ENCODE measurements around the gene MPZL3. TPM values are rescaled to one million over a fixed set of nuclear protein-coding genes. Genes with fewer than 3 reads are reported as not detected.

Gene MPZL3
- total RNA-seq, 1 experiment from 2014 or later, result 16.8 TPM

- Histone ChIP-seq H3K36me3 (ENCODE audit: low read depth) (no peaks in the 10 kb centered on the region), H2AFZ (no peak overlapping the region), H3K9me3 (ENCODE audit: insufficient read depth, low read depth) (no peaks in the 10 kb centered on the region), H3K79me2 (ENCODE audit: low read depth) (no peaks in the 10 kb centered on the region), H3K4me3 (no peak overlapping the region), H3K27me3 (ENCODE audit: insufficient read depth, low read depth) (no peaks in the 10 kb centered on the region), H3F3A (ENCODE audit: insufficient read depth, low read depth) (peaks cover 24% of the 10 kb centered on the region; the same call in 1 of the 2 replicates), H3K4me2 (no peak overlapping the region), H3K27ac (no peak overlapping the region), H3K4me1 (replicated peaks; ENCODE audit: insufficient read depth) (peaks cover 31% of the 10 kb centered on the region), H3K9me2 (ENCODE audit: insufficient read depth) (no peaks in the 10 kb centered on the region), H4K20me1 (ENCODE audit: insufficient read depth) (no peaks in the 10 kb centered on the region)
- DNase-seq, result no peak
- CTCF ChIA-PET, result interaction anchor here (0.7 kb wide), 1 partner anchor 93 kb away, joined by 4 read pairs; no protein-coding TSS in a partner anchor
- intact Hi-C loops (cut with micrococcal nuclease; ENCODE audit: unreplicated experiment), result loop anchor here (1.0 kb wide), 4 partner anchors 27 to 275 kb away; partner anchors contain the start of gene MPZL2
- BruUV-seq (replicated peaks), result no TSS peak
- POLR2A ChIA-PET (ENCODE audit: unreplicated experiment), result interaction anchor here (0.6 kb wide), 1 partner anchor 28 kb away, joined by 5 read pairs; no protein-coding TSS in a partner anchor
- TF ChIP-seq, protein P1, sequence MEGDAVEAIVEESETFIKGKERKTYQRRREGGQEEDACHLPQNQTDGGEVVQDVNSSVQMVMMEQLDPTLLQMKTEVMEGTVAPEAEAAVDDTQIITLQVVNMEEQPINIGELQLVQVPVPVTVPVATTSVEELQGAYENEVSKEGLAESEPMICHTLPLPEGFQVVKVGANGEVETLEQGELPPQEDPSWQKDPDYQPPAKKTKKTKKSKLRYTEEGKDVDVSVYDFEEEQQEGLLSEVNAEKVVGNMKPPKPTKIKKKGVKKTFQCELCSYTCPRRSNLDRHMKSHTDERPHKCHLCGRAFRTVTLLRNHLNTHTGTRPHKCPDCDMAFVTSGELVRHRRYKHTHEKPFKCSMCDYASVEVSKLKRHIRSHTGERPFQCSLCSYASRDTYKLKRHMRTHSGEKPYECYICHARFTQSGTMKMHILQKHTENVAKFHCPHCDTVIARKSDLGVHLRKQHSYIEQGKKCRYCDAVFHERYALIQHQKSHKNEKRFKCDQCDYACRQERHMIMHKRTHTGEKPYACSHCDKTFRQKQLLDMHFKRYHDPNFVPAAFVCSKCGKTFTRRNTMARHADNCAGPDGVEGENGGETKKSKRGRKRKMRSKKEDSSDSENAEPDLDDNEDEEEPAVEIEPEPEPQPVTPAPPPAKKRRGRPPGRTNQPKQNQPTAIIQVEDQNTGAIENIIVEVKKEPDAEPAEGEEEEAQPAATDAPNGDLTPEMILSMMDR (conservative IDR thresholded peaks at IDR 0.05), result no peak
- no peak for TF ChIP-seq EZH2 (IDR thresholded peaks at IDR 0.05; ENCODE audit: low read depth)
Measured at GRCh38 chr11:118291477-118292135, 39.4 kb upstream of the MPZL3 start.

- H3K79me2 ChIP-seq (ENCODE audit: low read depth), result no peaks in the 10 kb centered on the region
- no peak overlapping the region for H3K4me2 ChIP-seq
- no TSS peak for BruUV-seq (replicated peaks)
- H3K4me1 ChIP-seq (replicated peaks; ENCODE audit: insufficient read depth), result peaks cover 33% of the 10 kb centered on the region
- H2AFZ ChIP-seq, result no peak overlapping the region
- peaks cover 26% of the 10 kb centered on the region; the same call in 1 of the 2 replicates for H3F3A ChIP-seq (ENCODE audit: insufficient read depth, low read depth)
- H4K20me1 ChIP-seq (ENCODE audit: insufficient read depth), result no peaks in the 10 kb centered on the region
- H3K27ac ChIP-seq, result no peak overlapping the region
- H3K27me3 ChIP-seq (ENCODE audit: insufficient read depth, low read depth), result no peaks in the 10 kb centered on the region
- intact Hi-C loops (cut with micrococcal nuclease; ENCODE audit: unreplicated experiment), result loop anchor here (1.0 kb wide), 4 partner anchors 27 to 275 kb away; partner anchors contain the start of gene MPZL2
- CTCF ChIA-PET, result interaction anchor here (0.7 kb wide), 1 partner anchor 93 kb away, joined by 4 read pairs; no protein-coding TSS in a partner anchor
- DNase-seq, result peak; percentile 43 to 65
- TF ChIP-seq, protein P1 (conservative IDR thresholded peaks at IDR 0.05), result peak; percentile 68
- no peak for TF ChIP-seq EZH2 (IDR thresholded peaks at IDR 0.05; ENCODE audit: low read depth)
- no peak overlapping the region for H3K4me3 ChIP-seq
- H3K36me3 ChIP-seq (ENCODE audit: low read depth), result no peaks in the 10 kb centered on the region
- H3K9me3 ChIP-seq (ENCODE audit: insufficient read depth, low read depth), result no peaks in the 10 kb centered on the region
- POLR2A ChIA-PET (ENCODE audit: unreplicated experiment), result interaction anchor here (0.6 kb wide), 1 partner anchor 27 kb away, joined by 5 read pairs; no protein-coding TSS in a partner anchor
- H3K9me2 ChIP-seq (ENCODE audit: insufficient read depth), result no peaks in the 10 kb centered on the region
Measured at GRCh38 chr11:118290923-118291322, 38.8 kb upstream of the MPZL3 start.

DNA sequence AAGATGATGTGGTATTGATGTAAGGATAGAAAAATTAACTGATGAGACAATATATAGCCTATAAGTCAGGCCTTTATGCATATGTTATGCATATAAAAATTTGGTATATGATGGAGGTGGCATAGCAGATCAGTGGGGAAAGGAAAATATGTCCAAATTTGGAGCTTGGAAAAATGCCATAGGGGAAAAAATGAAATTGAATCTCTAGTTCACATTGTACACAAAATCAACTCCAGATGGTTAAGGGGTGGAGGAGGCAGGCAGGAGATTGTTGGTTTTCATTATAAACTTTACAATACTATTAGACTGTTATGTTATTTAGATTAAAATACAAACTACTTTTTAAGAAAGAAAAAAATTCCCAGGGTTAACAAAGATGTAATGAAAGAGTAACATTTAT is 37.2 kb upstream of the MPZL3 start:
- no peaks in the 10 kb centered on the region for H3K9me3 ChIP-seq (ENCODE audit: insufficient read depth, low read depth)
- peaks cover 18% of the 10 kb centered on the region; the same call in 1 of the 2 replicates for H3F3A ChIP-seq (ENCODE audit: insufficient read depth, low read depth)
- intact Hi-C loops (cut with micrococcal nuclease; ENCODE audit: unreplicated experiment), result no loop called here
- no peak overlapping the region for H2AFZ ChIP-seq
- no peak overlapping the region for H3K27ac ChIP-seq
- ChIA-PET POLR2A (ENCODE audit: unreplicated experiment) (no interaction called here), CTCF (interaction anchor here (0.7 to 1.4 kb wide), 2 partner anchors 90 to 91 kb away, joined by 3 to 14 read pairs; no protein-coding TSS in a partner anchor)
- no peak for TF ChIP-seq EZH2 (IDR thresholded peaks at IDR 0.05; ENCODE audit: low read depth)
- TF ChIP-seq, protein P1 (conservative IDR thresholded peaks at IDR 0.05), result no peak
- no peak overlapping the region for H3K4me2 ChIP-seq
- no peaks in the 10 kb centered on the region for H3K27me3 ChIP-seq (ENCODE audit: insufficient read depth, low read depth)
- H4K20me1 ChIP-seq (ENCODE audit: insufficient read depth), result no peaks in the 10 kb centered on the region
- no peaks in the 10 kb centered on the region for H3K79me2 ChIP-seq (ENCODE audit: low read depth)
- no TSS peak for BruUV-seq (replicated peaks)
- peaks cover 25% of the 10 kb centered on the region for H3K4me1 ChIP-seq (replicated peaks; ENCODE audit: insufficient read depth)
- H3K36me3 ChIP-seq (ENCODE audit: low read depth), result no peaks in the 10 kb centered on the region
- DNase-seq, result no peak
- no peaks in the 10 kb centered on the region for H3K9me2 ChIP-seq (ENCODE audit: insufficient read depth)
- no peak overlapping the region for H3K4me3 ChIP-seq

Measured in PC-9 (cell line).